ENCODE measurements around the gene AKAP8L. TPM values are rescaled to one million over a fixed set of nuclear protein-coding genes. Genes with fewer than 3 reads are reported as not detected.

AKAP8L gene
- total and polyA plus RNA-seq, 2 donors (not counting 1 experiment from before 2014, with no cell fraction given), result 184 to 211 TPM

GRCh38 chr19:15378534-15379082 is 40.2 kb downstream of the AKAP8L start:
- Mint-ChIP-seq H3K27me3 (no peaks in the 10 kb centered on the region), H3K4me3 (peak overlapping the region; percentile 97), H3K4me1 (peaks cover 39% of the 10 kb centered on the region), H3K27ac (peak overlapping the region; percentile 100), H3K9me3 (ENCODE audit: insufficient read depth) (no peaks in the 10 kb centered on the region)
- peak; percentile 62 for DNase-seq
- CTCF ChIA-PET, result interaction anchor here (0.9 to 3.2 kb wide), 9 partner anchors 40 to 684 kb away, joined by 3 to 27 read pairs (median 5); partner anchors contain the start of genes AKAP8L and BRD4
- intact Hi-C loops (cut with micrococcal nuclease), result loop anchor here (1.0 kb wide), 5 partner anchors 19 to 114 kb away; no protein-coding TSS in a partner anchor
- Histone ChIP-seq H3K4me2 (replicated peaks; ENCODE audit: low read depth, low read length, poor library complexity, severe bottlenecking) (peak overlapping the region; percentile 99), H3K4me3 (ENCODE audit: control extremely low read depth in 1 of 5, extremely low read depth in 1 of 5, insufficient read depth in 1 of 5, low read depth in 2 of 5, low read length in 4 of 5) (peak overlapping the region; percentile 87 to 99 (median 94)), H3K27ac (ENCODE audit: low read length in 2 of 2) (peak overlapping the region; percentile 92 to 97), H3K9me3 (ENCODE audit: control extremely low read depth in 1 of 3, control insufficient read depth in 2 of 3, insufficient read depth in 1 of 3, low read length in 2 of 3) (no peaks in the 10 kb centered on the region), H3K9ac (ENCODE audit: low read length) (peak overlapping the region; percentile 85), H3K36me3 (replicated peaks in 1 of 2; ENCODE audit: control extremely low read depth in 1 of 2, control insufficient read depth in 1 of 2, extremely low read depth in 1 of 2, insufficient read depth in 2 of 2, low read length in 1 of 2) (peaks cover 0 to 14% of the 10 kb centered on the region in 2 experiments), H4K20me1 (ENCODE audit: control insufficient read depth, insufficient read depth, low read length, poor library complexity, severe bottlenecking) (peaks cover 55% of the 10 kb centered on the region), H3K4me1 (ENCODE audit: control insufficient read depth in 2 of 2, insufficient read depth in 2 of 2, low read length in 2 of 2) (peaks cover 26 to 27% of the 10 kb centered on the region in 2 donors), H2AFZ (ENCODE audit: insufficient read depth, low read depth, low read length, poor library complexity, severe bottlenecking) (peak overlapping the region; percentile 71), H3K79me2 (ENCODE audit: control insufficient read depth, insufficient read depth, low read length) (peaks cover 62% of the 10 kb centered on the region), H3K27me3 (replicated peaks in 1 of 4; ENCODE audit: control extremely low read depth in 1 of 4, control insufficient read depth in 3 of 4, insufficient read depth in 4 of 4, low read length in 3 of 4) (no peaks in the 10 kb centered on the region)
- no peak for TF ChIP-seq CTCF (IDR thresholded peaks at IDR 0.05)
- no peak for TF ChIP-seq EZH2 (IDR thresholded peaks at IDR 0.05; ENCODE audit: borderline replicate concordance, insufficient read depth, low read depth, low read length, poor library complexity, severe bottlenecking)
- ATAC-seq (ENCODE audit: low read depth), result no peak
- WGBS (ENCODE audit: insufficient coverage), result under 1% methylated on average over 22 of the region's 22 CpGs
- POLR2A ChIA-PET, result interaction anchor here (0.5 to 2.9 kb wide), 8 partner anchors 20 to 113 kb away, joined by 3 to 58 read pairs (median 9); partner anchors contain the start of genes AKAP8L and BRD4

GRCh38 chr19:15374796-15375440 is 43.9 kb downstream of the AKAP8L start:
- Histone ChIP-seq H3K79me2 (ENCODE audit: control insufficient read depth, insufficient read depth, low read length) (peaks cover 92% of the 10 kb centered on the region), H3K9ac (ENCODE audit: low read length) (no peak overlapping the region), H3K36me3 (replicated peaks in 1 of 2; ENCODE audit: control extremely low read depth in 1 of 2, control insufficient read depth in 1 of 2, extremely low read depth in 1 of 2, insufficient read depth in 2 of 2, low read length in 1 of 2) (peaks cover 2 to 49% of the 10 kb centered on the region in 2 experiments), H3K27me3 (replicated peaks in 1 of 4; ENCODE audit: control extremely low read depth in 1 of 4, control insufficient read depth in 3 of 4, insufficient read depth in 4 of 4, low read length in 3 of 4) (no peaks in the 10 kb centered on the region), H4K20me1 (ENCODE audit: control insufficient read depth, insufficient read depth, low read length, poor library complexity, severe bottlenecking) (peaks cover 92% of the 10 kb centered on the region), H2AFZ (ENCODE audit: insufficient read depth, low read depth, low read length, poor library complexity, severe bottlenecking) (no peak overlapping the region), H3K27ac (ENCODE audit: low read length in 2 of 2) (no peak overlapping the region), H3K4me2 (replicated peaks; ENCODE audit: low read depth, low read length, poor library complexity, severe bottlenecking) (no peak overlapping the region), H3K4me1 (ENCODE audit: control insufficient read depth in 2 of 2, insufficient read depth in 2 of 2, low read length in 2 of 2) (peaks cover 18 to 22% of the 10 kb centered on the region in 2 donors), H3K4me3 (ENCODE audit: control extremely low read depth in 1 of 5, extremely low read depth in 1 of 5, insufficient read depth in 1 of 5, low read depth in 2 of 5, low read length in 4 of 5) (no peak overlapping the region), H3K9me3 (ENCODE audit: control extremely low read depth in 1 of 3, control insufficient read depth in 2 of 3, insufficient read depth in 1 of 3, low read length in 2 of 3) (no peaks in the 10 kb centered on the region)
- CTCF ChIA-PET, result no interaction called here
- intact Hi-C loops (cut with micrococcal nuclease), result no loop called here
- Mint-ChIP-seq H3K27me3 (no peaks in the 10 kb centered on the region), H3K4me3 (no peak overlapping the region), H3K4me1 (peaks cover 25% of the 10 kb centered on the region), H3K27ac (no peak overlapping the region), H3K9me3 (ENCODE audit: insufficient read depth) (no peaks in the 10 kb centered on the region)
- WGBS (ENCODE audit: insufficient coverage), result 95% methylated on average over 23 of the region's 24 CpGs
- POLR2A ChIA-PET, result no interaction called here
- TF ChIP-seq EZH2 (IDR thresholded peaks at IDR 0.05; ENCODE audit: borderline replicate concordance, insufficient read depth, low read depth, low read length, poor library complexity, severe bottlenecking) (no peak), CTCF (IDR thresholded peaks at IDR 0.05) (no peak)
- DNase-seq (no peak), ATAC-seq (ENCODE audit: low read depth) (no peak)
